HG02973 (cell line): ENCODE measurements around the gene VWA3A.

ENCODE experiments used
- ATAC-seq: cut with Tn5 transposase; IDR thresholded peaks from one replicate; pipeline ENCODE4 v1.9.1; 2021; ENCODE audit warnings: moderate library complexity; ENCODE audit not compliant: unreplicated experiment

Gene VWA3A

DNA sequence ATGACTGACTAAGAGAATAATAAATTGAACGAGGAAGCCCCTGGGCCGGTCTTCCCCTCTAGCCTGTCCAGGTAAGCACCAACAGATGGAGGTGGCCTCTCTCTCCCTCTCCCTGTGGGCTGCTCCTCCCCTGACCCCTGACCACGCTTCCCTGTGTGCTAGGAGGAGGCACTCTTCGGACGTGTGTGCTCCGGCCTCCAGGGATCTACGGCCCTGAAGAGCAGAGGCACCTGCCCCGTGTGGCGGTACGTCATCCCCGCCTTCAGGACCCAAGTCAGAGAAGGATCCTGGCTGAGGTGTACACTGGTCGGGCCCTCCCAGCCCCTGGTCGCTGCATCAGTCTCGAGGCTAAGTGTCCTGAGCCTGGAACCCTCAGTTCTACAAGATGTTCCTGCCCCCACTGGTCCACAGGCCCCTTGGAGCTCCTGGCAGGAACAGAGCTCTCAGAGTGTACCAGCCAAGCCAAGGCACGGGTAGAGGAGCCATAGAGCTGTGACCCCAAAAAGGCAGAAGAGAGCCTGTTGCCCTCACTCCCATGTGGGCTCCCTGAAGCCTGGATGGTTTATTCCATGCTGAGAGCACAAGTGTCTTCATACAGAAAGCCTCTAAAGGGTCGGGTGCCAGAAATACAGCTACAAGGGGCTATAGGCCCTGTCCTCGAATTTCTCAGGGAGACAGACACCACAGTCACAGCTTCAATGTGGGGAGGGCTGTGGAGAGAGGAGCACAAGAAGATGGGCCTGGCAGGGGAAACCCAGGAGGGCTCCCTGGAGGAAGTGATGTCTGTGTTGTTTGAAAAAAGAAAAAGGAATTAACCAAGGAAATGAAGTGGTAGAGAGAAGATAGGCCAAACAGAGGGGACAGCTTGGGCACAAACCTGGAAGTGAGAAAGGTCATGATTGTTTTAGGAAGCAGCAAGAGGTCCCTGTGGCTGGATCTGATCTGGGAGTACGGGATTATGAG is 85.9 kb downstream of the VWA3A start:
- ATAC-seq, result no peak

DNA sequence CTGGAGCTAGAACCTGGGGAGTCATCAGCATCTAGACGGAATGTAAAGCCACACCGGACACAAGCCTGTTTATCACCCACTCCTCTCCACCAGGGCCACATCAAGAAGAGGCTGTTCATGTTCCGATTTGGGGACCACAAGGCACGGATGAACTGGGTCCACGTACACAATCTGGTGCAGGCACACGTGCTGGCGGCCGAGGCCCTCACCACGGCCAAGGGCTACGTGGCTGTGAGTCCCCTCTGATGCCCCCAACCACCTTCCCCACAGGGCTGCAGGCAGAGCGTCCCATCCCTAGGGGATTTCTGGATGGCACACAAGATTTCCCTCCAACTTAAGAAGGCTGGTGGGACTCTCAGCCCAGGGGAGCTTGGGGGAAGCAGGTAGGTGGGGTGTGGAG is 89.1 kb downstream of the VWA3A start:
- no peak for ATAC-seq

DNA sequence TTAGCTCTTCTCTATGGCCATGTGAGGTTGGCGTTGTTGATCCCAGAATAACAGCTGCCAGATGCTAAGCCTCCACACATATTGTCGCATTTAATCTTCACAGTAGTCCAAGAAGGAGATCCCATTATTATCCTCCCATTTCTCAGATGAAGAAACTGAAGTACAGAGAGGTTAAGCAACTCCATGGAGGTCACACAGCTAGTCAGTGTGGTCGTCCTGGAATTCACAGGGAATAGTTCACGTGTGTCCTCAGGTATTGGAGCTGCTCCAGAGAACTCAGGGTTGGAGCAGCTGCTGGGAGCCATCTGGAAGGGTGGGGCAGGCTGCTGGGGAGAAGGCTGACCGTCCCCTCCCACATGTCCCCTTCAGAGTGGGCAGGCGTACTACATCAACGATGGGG is 89.5 kb downstream of the VWA3A start:
- ATAC-seq, result no peak

DNA sequence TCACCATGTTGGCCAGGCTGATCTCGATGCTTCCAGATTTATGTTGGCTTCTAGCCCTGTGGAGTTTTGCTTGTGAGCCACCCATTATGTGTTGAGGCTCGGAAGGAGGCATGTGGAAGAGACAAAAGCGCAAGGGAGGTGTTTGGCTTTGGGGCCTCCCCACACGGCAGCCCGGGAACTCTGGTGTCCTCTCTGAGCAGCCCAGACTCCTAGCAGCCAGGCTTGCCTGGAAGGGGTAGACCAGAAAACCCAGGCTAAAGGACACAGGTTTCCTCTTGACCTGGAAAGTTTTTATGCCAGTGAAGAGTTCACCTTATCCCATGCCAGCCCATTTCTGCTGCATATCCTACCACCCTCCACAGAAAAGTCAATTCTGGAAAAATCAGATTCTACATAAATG is 91.0 kb downstream of the VWA3A start:
- ATAC-seq, result no peak

DNA sequence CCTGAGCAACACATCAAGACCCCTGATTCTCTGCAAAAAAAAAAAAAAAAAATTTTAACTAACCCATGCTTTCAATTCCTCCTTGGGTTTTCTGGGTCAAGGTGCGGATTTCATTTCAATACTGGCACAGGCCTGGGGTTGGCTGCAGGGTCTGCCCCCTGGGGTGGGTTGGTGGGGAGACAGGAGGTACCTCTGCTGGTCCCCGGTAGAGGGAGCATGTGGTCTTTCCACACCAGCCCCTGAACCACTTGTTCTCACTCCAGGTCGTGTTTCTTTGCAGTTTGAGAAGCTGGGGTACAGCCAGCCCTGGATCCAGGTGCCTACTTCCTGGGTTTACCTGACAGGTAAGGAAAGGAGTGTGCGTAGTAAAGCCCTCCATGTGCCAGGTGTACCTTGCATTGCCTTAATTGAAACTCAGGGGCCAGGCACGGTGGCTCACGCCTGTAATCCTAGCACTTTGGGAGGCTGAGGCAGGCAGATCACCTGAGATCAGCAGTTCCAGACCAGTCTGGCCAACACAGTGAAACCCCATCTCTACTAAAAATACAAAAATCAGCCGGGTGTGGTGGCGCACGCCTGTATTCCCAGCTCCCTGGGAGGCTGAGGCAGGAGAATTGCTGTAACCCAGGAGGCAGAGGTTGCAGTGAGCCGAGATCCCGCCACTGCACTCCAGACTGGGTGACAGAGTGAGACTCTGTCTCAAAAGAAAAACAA is 91.7 kb downstream of the VWA3A start:
- no peak for ATAC-seq

DNA sequence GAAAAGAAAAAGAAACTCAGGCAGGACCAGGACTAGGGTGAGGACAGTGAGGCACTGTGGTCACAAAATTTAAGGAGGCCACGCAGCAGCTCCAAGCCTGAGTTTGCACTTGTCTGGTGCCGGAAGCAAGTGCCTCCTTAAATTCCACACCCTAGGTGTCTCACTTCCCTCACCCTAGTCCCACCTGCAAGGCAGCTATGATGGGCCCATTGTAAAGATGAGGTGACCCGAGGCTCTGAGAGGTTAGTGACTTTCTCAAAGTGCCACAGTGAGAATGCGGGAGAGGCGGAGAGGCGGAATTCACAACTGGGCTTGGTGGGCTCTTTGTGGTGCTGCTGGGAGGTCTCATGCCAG is 92.3 kb downstream of the VWA3A start:
- no peak for ATAC-seq

DNA sequence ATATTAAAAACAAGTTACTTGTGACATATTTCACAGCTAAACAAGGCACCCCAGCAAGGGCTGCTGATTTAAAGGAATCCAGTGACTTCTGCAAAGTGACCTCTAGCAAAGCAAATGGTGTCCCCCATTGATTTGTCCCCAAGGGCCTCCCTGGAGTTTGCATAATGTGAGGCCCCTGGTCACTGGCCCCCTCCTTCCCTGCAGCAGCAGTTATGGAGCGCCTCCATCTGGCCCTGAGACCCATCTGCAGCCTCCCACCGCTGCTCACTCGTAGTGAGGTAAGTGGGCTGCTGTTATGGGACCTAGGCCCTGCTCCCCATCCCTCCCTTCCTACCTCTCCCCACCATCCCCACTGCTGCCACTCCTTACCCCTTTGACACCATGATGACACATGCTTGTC is 94.2 kb downstream of the VWA3A start:
- ATAC-seq, result no peak

DNA sequence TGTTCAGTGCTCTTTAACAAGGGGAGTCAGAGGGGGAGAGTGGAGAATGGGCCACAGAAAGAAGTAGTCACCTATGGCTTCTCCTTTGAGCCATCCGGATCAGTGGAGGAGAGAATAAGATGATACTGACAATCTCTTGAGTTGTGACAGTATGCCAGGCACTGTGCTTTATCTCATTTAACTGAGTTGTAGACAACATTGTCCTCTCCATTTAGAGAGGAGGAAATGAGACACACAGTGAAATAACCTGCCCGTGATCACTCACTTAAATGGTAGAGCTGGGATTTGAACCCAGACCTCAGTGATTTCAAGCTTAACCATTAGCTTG is 95.9 kb downstream of the VWA3A start:
- no peak for ATAC-seq

DNA sequence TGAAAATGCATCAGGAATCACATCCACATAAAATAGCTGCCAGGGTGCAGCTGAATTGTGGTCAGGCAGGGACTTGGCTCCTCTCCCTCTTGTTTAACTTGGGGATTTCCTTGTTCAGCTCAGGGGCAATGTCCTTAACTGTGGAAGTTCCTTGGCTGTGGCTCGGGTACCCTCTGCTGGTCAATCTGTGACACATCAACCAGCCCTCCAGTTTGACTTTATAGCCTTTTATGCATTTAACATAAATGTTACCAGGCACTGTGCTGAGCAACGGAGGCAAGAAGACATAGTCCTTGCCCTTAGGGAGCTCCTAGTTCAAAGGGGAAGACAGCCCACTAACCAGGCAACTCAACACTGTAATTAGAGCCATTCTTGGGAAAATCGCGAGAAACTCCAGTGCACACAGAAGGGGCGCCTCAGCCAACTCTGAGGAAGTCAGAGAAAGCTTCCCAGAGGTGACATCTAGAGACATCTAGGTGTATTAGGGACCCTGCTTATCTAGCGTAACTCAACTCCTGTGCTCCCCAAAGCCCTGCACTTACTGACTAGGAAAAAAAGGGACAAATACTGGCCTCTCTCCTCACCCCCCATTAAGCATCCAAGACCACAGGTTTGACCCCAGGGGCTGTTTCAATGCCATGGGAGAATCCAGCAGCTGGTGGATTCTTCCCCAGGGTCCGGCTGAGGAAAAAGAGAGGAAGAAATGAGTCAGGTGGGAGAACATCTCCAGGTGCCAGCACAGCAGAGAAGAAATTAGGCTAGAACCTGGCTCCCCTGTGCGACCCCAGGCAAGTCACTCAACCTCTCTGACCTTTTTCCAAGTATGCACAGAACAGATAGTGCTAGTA is 96.5 kb downstream of the VWA3A start:
- ATAC-seq, result no peak

DNA sequence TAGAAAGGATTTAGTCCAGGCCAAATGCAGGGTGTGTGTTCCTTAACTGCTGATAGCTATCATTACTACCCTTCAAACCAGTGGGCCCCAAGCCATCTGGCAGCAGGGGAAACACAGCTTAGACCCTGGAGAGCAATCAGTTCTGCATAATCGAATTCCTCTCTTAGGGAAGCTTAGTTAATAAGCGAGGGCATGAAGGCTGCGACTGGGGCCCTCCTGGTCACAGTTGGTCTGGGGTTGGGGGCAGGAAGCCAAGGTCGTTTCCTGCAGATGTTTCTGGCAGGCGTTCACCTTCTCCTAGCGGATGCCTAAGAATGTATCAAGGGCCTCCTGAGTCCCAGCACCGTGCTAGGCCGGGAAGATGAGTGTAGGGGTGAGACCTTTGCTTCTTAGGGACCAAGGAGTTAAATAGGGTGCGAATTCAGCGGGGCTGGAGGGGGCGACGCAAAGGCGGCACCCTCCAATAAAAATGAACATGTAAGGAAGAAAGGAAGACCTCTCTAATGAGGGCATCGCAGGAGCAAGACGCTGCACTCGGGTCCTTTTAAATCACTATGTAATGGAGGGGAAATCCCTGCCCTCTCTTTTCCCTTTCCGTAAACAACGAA is 97.2 kb downstream of the VWA3A start:
- no peak for ATAC-seq

DNA sequence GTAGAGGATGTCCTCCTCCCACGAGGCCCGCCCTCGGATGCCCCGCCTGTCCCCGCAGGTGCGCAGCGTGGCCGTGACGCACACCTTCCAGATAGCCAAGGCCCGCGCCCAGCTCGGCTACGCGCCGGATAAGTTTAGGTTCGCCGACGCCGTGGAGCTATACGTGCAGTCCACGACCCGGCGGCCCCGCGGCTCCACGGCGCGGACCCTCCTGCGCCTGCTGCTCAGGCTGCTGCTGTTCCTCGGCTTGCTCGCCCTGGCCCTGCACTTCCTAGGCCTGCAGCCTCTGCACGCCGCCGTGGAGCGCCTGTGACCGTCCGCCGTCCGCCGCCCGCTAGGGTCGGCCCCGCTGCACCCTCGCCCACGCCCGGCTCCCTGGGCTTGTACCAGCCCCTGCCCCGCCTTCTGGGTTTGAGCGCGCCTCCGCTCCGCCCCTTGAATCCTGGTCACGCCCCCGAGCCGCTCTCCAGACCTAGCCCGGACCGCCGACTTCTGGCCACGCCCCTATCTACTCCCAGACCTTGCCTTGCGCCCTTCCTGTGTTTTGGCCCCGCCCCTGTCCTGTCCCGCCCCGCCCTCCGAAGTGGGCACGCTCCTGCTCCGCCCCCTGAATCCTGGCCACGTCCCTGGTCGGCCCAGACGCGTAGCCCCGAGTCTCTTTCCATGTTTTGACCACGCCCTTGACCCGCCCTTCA is 97.9 kb downstream of the VWA3A start:
- ATAC-seq, result peak; percentile 56

DNA sequence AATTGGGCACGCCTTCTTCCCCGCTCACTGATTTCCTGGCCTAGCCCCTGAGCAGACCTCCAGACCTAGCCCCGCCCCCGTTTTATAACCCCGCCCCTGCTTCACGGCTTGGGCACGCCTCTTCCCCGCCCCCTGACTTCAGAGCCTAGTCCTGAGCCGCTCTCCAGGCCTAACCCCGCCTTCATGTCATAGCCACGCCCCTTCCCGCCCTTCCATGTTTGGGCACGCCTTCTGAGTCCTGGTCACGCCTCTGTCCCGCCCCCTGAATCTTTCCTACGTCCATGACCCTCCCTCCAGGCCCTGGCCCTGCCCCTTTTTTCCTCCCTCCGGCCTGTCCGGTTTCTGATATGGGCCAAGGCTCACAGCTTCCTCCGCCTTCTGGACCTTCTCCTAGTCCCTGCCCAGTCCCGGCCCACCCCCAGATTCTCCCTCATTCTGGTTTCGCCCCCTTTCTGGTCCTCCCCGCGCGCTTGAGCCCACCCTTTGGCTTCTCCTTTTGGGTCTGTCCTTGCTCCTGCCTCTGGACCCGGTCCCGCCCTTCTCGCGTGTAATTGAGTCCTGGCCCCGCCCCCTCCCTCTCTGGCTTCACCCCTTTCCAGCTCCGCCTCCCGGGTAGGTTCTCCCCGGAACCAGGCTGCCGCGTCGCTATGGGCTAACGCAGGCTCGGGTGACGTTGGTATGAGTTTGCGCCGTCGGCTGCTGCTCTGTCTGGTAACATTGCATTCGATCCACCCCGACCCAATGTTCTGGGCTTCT is 98.6 kb downstream of the VWA3A start:
- peak; percentile 38 for ATAC-seq

DNA sequence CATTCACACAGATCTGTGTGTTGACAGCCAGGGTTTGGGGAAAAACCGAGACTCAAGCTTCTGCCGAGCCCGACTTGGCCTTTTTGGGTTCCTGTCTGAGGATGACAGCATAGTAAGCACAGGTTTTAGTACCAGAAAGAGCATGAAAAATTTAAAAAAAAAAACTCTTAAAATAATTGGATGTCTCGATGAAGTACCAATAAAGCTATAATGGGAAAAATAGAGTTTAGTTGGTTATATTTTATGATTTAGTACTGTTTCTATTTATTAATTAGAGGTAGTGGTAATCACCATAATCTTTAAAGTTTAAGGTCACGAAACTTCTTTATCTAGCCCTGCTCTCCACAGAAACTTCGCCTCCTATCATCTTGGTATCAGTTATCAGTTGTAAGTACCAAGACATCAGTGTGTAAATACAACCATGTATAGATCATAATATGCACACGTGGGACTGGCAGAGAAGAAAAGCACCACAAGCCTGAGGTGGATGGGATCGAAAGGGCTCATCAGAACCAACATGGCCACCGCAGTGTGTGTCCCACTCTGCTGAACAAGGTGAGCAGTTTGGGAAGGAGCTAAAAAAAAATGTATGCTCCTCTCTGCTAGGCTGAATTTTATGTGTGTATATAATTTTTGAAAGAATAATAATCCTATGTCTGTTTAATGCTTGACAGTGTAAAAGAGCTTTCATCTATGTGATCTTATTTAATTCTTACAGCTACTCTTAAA is 99.4 kb downstream of the VWA3A start:
- no peak for ATAC-seq

DNA sequence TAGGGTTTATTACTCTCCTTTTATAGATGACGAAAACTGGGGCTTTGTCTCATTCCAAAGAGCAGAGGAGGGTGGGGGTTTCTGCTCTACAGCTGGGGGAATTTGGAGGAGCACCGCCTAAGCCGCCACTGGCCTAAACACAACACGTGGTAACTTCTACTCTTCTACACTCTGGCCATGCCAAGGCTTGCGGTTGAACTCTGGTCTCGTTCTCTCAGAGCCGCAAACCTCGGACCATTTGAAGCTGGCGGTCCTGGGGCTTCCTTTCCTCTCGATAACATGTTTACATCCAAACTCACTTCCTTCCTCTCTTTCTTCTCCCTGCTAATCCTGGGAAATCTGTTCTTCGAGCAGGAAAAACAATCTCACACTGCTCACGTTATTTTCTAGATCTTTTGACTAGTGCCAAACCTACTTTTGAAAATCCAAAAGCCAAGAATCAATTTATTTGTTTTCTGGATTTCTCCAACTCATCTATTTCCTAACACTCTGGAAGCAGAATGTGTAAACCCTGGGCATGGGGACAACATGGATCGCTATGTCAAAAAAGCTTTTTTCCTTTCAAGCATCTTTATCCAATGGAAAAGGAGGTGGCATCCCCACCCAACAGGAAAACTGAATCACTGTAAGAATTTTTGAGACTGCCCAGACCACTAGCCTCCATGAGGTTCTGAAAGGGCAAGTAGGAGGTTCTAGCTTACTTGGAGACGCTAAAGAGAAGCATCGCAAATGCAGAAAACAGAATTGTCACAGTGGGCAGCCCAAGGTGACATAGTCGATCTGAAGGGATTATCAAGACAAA is 100.1 kb downstream of the VWA3A start:
- ATAC-seq, result peak; percentile 18

DNA sequence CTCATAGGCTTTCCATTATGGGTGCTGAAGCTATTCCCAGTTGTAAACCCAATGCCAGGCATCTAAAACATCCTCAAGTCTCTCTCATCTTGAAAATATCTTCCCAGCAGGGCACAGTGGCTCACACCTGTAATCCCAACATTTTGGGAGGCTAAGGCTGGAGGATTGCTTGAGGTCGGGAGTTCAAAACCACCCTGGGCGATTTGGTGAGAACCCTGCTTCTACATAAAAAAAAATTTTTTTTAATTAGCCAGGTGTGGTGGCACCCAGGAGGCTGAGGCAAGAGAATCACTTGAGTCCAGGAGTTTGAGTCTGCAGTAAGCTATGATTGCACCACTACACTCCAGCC is 100.7 kb downstream of the VWA3A start:
- no peak for ATAC-seq

DNA sequence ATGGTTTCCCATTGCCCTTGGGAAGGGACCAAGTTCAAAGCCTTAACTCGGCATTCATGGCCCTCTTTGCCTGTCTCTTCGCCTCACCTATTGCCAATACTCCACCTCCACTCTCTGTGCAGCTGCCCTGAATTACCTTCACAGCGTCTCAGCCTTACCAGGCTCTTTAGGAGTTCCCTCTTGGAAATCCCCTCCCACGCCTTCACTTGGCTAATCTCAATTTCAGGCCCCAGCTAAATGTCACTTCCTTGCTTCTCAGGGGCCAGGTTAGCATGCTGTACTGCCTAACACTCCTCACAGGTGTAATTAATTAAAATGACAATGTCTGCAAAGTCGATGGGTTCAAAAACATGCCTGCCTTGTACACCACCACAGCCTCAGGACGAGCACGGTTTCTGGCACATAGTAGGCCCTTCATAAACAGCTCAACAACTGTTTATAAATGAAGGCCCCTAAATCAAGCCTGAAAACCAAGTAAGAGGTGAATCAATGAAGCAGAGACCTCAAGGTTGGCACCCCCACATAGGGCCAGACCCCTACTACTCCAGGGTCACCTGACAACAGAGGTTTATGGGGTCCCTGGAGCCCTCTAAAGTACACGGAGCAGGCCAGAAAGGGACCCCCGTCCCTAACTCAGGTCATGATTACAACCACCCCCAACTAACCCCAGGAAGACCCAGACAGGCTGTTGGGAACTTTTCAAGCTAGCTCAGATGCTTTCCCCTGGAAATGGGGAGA is 102.5 kb downstream of the VWA3A start:
- no peak for ATAC-seq

DNA sequence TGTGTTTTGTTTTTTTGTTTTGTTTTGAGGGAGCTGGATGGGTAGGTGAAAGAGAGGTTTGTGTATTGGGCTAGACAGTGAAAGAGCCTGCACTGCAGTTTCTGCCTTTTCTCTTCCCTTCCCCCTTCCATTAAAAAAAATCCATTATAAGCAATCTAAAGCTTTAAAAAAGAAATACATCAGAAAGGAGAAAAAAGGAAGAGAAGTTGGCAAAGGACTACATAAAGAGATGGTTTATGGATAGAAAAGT is 103.0 kb downstream of the VWA3A start:
- no peak for ATAC-seq
